Measurements from ENCODE around the gene DYSF.

Gene DYSF

DNA sequence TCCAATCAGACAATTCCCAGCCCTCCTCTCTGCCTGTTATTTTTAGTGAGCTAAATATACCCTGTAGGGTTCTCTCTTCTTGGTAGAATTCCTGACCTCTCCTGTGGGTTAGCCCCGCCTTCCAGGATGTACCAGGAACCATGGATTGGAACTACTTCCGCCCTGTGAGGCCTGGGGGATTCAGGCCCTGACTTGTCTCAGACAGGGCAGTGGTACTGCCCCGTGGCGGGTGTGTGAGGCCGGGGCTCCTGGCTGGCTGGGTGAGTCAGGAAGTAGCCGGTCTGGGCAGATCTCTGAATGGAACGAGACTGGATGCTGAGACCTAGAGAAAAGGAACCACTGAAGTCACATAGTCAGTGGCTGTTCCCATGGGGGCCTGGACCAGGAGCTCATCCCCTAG is 50.5 kb downstream of the DYSF start:
- TF ChIP-seq, protein P1, sequence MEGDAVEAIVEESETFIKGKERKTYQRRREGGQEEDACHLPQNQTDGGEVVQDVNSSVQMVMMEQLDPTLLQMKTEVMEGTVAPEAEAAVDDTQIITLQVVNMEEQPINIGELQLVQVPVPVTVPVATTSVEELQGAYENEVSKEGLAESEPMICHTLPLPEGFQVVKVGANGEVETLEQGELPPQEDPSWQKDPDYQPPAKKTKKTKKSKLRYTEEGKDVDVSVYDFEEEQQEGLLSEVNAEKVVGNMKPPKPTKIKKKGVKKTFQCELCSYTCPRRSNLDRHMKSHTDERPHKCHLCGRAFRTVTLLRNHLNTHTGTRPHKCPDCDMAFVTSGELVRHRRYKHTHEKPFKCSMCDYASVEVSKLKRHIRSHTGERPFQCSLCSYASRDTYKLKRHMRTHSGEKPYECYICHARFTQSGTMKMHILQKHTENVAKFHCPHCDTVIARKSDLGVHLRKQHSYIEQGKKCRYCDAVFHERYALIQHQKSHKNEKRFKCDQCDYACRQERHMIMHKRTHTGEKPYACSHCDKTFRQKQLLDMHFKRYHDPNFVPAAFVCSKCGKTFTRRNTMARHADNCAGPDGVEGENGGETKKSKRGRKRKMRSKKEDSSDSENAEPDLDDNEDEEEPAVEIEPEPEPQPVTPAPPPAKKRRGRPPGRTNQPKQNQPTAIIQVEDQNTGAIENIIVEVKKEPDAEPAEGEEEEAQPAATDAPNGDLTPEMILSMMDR (IDR thresholded peaks at IDR 0.05; ENCODE audit: low read depth, low read length): no peak
- no peak overlapping the region for H3K4me3 ChIP-seq (ENCODE audit: low read depth, low read length)

DNA sequence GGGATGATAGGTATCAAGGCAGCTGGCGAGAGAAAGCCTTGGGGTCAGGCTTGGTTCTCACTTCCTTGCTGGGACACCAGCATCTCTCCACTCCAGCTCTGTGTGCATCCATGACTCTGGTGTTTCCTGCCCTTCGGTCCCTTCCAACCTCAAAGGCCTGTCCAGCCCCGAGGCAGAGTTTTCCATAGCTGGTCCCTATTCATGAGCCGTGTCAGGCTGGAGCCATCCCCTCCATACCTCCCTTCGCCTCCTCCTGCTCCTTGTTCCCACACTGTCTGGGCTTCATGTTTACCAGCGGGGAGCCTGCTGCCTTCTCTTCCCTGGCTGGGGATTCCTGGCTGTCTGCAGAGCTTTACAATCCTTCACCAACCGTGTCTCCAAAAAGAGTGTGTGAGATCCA is 51.2 kb downstream of the DYSF start:
- H3K4me3 ChIP-seq (ENCODE audit: low read depth, low read length): no peak overlapping the region
- TF ChIP-seq, protein P1 (IDR thresholded peaks at IDR 0.05; ENCODE audit: low read depth, low read length): no peak

DNA sequence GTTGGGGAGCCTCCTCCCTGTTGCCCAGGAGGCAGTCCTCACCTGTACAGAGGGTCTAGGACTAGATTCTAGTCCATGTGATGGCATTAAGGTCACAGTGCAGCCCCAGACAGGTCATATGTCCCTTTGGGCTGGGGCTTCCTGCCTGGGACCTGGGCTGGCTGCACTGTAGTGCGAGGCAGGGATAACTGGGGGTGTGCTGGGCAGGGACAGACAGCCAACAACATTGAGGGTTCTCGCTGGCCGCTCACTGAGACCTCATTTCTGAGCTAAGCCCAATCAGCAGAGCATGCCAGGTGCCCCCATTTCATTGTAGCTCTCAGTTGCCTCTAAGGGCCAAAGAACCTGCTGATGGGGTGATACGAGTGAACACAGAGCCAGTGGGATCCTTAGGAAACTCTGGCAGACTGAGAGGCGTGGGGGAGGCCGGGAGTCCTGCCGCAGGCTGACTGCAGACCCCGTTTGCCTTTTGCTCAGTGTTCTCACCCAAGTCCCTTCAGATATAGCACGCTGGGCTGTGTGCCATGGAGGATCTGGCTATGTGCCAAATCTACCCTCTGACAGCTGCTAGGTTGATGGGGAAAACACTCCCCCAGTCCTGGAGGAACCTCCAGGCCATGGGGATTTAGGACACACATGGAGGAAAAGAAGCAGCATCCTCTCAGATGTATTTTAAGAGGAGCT is 51.9 kb downstream of the DYSF start:
- H3K4me3 ChIP-seq (ENCODE audit: low read depth, low read length): no peak overlapping the region
- TF ChIP-seq, protein P1 (IDR thresholded peaks at IDR 0.05; ENCODE audit: low read depth, low read length): no peak

DNA sequence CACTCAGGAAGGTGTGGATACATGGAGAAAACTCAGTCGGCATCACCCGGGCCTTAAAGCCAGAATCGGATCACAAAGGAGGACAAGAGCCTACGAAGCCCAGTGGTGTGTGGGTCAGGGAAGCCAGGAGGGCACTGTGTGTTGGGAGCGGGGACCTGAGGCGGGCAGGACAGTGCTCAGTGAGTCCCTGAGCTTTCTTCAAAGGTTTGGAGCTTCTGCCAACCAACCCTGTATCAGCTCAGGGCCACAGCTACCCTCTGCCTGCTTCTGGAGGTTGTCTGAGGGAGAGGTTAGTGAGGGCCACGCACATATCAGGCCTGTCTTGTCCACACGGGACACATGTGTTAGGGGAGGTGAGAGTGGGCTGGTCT is 52.4 kb downstream of the DYSF start:
- TF ChIP-seq, protein P1 (IDR thresholded peaks at IDR 0.05; ENCODE audit: low read depth, low read length): no peak
- H3K4me3 ChIP-seq (ENCODE audit: low read depth, low read length): no peak overlapping the region

DNA sequence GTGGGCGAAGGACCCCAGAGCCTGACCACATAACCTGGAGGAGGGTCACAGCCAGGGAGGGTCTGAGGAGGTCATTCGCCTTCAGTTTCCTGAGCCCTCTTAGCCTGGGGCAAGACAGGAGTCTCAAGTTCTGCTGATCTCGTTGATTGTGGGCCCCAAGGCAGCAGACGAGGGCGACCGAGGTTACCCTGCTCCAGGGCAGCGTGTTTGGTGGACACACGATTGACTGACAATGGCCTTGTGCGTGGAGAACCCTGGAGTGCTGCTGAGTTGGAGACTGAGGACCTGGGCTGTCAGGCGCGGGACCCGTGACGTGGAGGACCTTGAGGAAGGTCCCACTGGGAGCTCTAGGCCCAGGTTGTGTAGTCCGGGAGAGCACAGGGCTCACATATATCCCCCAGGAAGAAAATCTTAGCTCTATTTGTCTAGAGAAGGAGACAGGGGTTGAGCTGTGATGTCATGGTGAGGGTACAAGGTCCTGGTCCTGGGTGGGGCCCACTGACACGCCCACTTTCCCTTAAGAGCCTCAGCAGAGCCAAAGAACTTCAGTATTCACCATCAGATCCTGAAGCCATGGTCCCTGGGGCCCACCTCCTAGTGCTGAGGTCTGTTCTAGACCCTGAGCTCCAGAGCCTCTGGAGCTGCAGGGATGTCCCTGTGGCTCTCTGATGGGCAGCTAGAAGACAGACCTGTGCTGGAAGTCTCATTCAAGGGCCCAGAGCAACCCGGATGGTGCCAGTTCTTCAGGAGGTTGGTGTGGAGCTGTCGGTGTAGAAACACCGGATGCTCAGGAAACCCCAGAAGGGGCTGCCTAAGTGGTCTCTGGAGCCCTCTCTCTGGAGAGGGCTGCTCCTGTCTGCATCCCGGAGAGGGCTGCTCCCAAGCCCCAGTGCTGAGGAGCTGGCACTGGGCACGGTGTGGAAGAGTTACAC is 53.1 kb downstream of the DYSF start:
- TF ChIP-seq, protein P1 (IDR thresholded peaks at IDR 0.05; ENCODE audit: low read depth, low read length): no peak
- H3K4me3 ChIP-seq (ENCODE audit: low read depth, low read length): no peak overlapping the region

DNA sequence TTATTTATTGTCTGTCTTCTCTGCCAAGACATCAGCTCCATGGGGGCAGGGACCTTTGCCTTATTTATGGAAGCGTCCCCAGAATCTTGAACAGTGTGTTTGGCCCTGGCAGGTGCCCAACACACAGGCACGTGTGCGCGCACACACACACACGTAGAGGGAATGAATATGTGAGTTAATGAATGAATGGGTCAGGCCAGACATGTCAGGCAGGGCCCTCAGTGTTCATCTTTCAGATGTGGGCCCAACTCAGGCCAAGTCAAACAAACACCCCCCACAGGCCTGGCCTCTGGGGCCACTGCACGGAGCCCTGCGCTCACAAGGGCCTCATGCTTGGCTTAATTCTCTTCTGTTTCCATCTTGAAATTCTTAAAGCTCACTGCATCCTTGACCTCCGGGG is 54.1 kb downstream of the DYSF start:
- no peak overlapping the region for H3K4me3 ChIP-seq (ENCODE audit: low read depth, low read length)
- TF ChIP-seq, protein P1 (IDR thresholded peaks at IDR 0.05; ENCODE audit: low read depth, low read length): no peak

All from WI38 (cell line).